IMR-90 (cell line): ENCODE results near the gene NSUN4. TPM values are rescaled to one million over a fixed set of nuclear protein-coding genes. Genes with fewer than 3 reads are reported as not detected.

Experiments
- ATAC-seq: fragments of 200-7000 bp; cut with Tn5 transposase; 2 replicates; pipeline ENCODE4 v1.9.1; 2020; ENCODE audit warnings: low read depth, mild to moderate bottlenecking, moderate library complexity
- BruUV-seq: library from RNA; stranded (reverse); fragments of 400-500 nt; replicated peaks from 2 replicates; lab custom pipeline; 2021; lab: Mats Ljungman, UMichigan
- CTCF ChIA-PET: fragments of 300-600 bp; formaldehyde crosslinking; extraction: SDS; loops from one replicate; lab custom pipeline; 2021; ENCODE audit warnings: antibody characterized with exemption; lab: Yijun Ruan, JAX
- POLR2A ChIA-PET: fragments of 300-600 bp; sonication (Branson Sonifier 250); formaldehyde crosslinking; loops from one replicate; lab custom pipeline; 2022; ENCODE audit warnings: antibody characterized with exemption; ENCODE audit not compliant: unreplicated experiment; lab: Charles Lee
- DNase-seq: peaks from one replicate; pipeline ENCODE4 v3.0.0; 2013
- H2AFZ ChIP-seq: replicated peaks from 2 replicates; pipeline ENCODE3; 2013; ENCODE audit warnings: low read length, mild to moderate bottlenecking; ENCODE audit not compliant: poor library complexity
- H2AK5ac ChIP-seq: 2 replicates; pipeline ENCODE4 v1.6.1; 2013; ENCODE audit warnings: low read depth, low read length, inconsistent platforms
- H2AK9ac ChIP-seq: replicated peaks from 2 replicates; pipeline ENCODE3; 2013; ENCODE audit warnings: mild to moderate bottlenecking, low read depth, low read length, moderate library complexity; ENCODE audit not compliant: poor library complexity
- H2BK120ac ChIP-seq: 2 replicates; pipeline ENCODE4 v1.6.1; 2013; ENCODE audit warnings: low read depth, low read length, inconsistent platforms
- H2BK15ac ChIP-seq: 3 replicates; pipeline ENCODE4 v1.6.1; 2013; ENCODE audit warnings: low read depth, low read length, inconsistent platforms
- H2BK20ac ChIP-seq: 2 replicates; pipeline ENCODE4 v1.6.1; 2013; ENCODE audit warnings: low read depth, mild to moderate bottlenecking, inconsistent platforms, low read length, moderate library complexity
- H2BK5ac ChIP-seq: 2 replicates; pipeline ENCODE4 v1.6.1; 2013; ENCODE audit warnings: mild to moderate bottlenecking, low read depth, low read length, inconsistent platforms; ENCODE audit not compliant: poor library complexity, severe bottlenecking
- H3K14ac ChIP-seq: replicated peaks from 2 replicates; pipeline ENCODE4 v1.6.1; 2013; ENCODE audit warnings: low read depth, low read length, inconsistent platforms
- H3K18ac ChIP-seq: 2 replicates; pipeline ENCODE4 v1.6.1; 2013; ENCODE audit warnings: low read depth, low read length, control low read depth
- H3K23ac ChIP-seq: 2 replicates; pipeline ENCODE4 v1.6.1; 2013; ENCODE audit warnings: low read depth, low read length, inconsistent platforms
- H3K27ac ChIP-seq: 2 replicates; pipeline ENCODE4 v1.5.1; 2013; ENCODE audit warnings: mild to moderate bottlenecking, control low read depth, low read length; ENCODE audit not compliant: insufficient read depth
- H3K27me3 ChIP-seq: 2 replicates; pipeline ENCODE4 v1.6.1; 2013; ENCODE audit warnings: low read length; ENCODE audit not compliant: control insufficient read depth, insufficient read depth
- H3K36me3 ChIP-seq: 2 replicates; pipeline ENCODE4 v1.6.1; 2013; ENCODE audit warnings: low read length, mixed read lengths; ENCODE audit not compliant: control insufficient read depth, insufficient read depth
- H3K4ac ChIP-seq: 2 replicates; pipeline ENCODE4 v1.6.1; 2013; ENCODE audit warnings: low read depth, low read length, inconsistent platforms
- H3K4me1 ChIP-seq: 2 replicates; pipeline ENCODE4 v1.6.1; 2013; ENCODE audit warnings: low read length, mixed read lengths; ENCODE audit not compliant: control insufficient read depth, insufficient read depth
- H3K4me2 ChIP-seq: 2 replicates; pipeline ENCODE4 v1.6.1; 2013; ENCODE audit warnings: low read depth, mild to moderate bottlenecking, control low read depth, low read length, moderate library complexity
- H3K4me3 ChIP-seq: 2 replicates; pipeline ENCODE4 v1.5.1; 2013; ENCODE audit warnings: low read depth, mild to moderate bottlenecking, control low read depth, low read length, moderate library complexity; ENCODE audit not compliant: insufficient read depth
- H3K56ac ChIP-seq: 2 replicates; pipeline ENCODE4 v1.6.1; 2013; ENCODE audit warnings: low read length, inconsistent platforms; ENCODE audit not compliant: insufficient read depth; ENCODE audit errors: extremely low read depth
- H3K79me1 ChIP-seq, 2 experiments: 2 replicates each; pipeline ENCODE4 v1.6.1; 2013; ENCODE audit warnings: low read length in 2 of 2, inconsistent platforms in 1 of 2, low read depth in 1 of 2
- H3K9ac ChIP-seq: 2 replicates; pipeline ENCODE4 v1.6.1; 2013; ENCODE audit warnings: low read depth, low read length, control low read depth
- H3K9me1 ChIP-seq: 2 replicates; pipeline ENCODE4 v1.6.1; 2013; ENCODE audit warnings: low read length, inconsistent platforms; ENCODE audit not compliant: insufficient read depth
- H3K9me3 ChIP-seq: 2 replicates; pipeline ENCODE4 v1.6.1; 2013; ENCODE audit warnings: low read length; ENCODE audit not compliant: control insufficient read depth, insufficient read depth
- H4K20me1 ChIP-seq: 2 replicates; pipeline ENCODE4 v1.6.1; 2013; ENCODE audit warnings: low read length, inconsistent platforms; ENCODE audit not compliant: insufficient read depth
- H4K5ac ChIP-seq: 2 replicates; pipeline ENCODE4 v1.6.1; 2013; ENCODE audit warnings: mild to moderate bottlenecking, low read depth, low read length, control low read depth
- H4K8ac ChIP-seq, 2 experiments: 2 replicates each; pipeline ENCODE4 v1.6.1; 2013; ENCODE audit warnings: low read depth in 2 of 2, low read length in 2 of 2, control low read depth in 1 of 2, inconsistent platforms in 1 of 2
- H4K91ac ChIP-seq: 2 replicates; pipeline ENCODE4 v1.6.1; 2013; ENCODE audit warnings: low read depth, low read length, inconsistent platforms; ENCODE audit not compliant: insufficient read depth
- MAZ ChIP-seq: IDR thresholded peaks from 2 replicates; pipeline ENCODE4 v1.6.1; 2012; ENCODE audit warnings: low read depth, mild to moderate bottlenecking, low read length, improper control_type of control experiment, moderate library complexity, borderline replicate concordance
- RFX5 ChIP-seq: IDR thresholded peaks from 2 replicates; pipeline ENCODE4 v1.8.0; 2012; ENCODE audit warnings: low read depth, mild to moderate bottlenecking, low read length, moderate library complexity
- WGBS, 2 experiments: methylation state at CpG; one replicate each; pipeline versions ENCODE4 v1.1.5 to v1.1.7; 2013; ENCODE audit warnings: missing lambda C conversion rate in 2 of 2; ENCODE audit not compliant: insufficient read length in 1 of 2; ENCODE audit errors: extremely low coverage in 2 of 2; 5-methylcytosine and 5-hydroxymethylcytosine counted together
- dilution Hi-C: fragments of 300-500 bp; cut with HindIII; formaldehyde crosslinking; loops from one replicate; pipeline ENCODE4 v1.14.3; 2018; ENCODE audit warnings: low sequenced_read_pairs; ENCODE audit not compliant: unreplicated experiment
- in situ Hi-C: fragments of 300-500 bp; cut with MboI; formaldehyde crosslinking; loops from 3 replicates; pipeline ENCODE4 v1.14.3; 2019; ENCODE audit warnings: low sequenced_read_pairs, inconsistent platforms, mixed read lengths
- intact Hi-C: fragments of 100-400 bp; cut with micrococcal nuclease; formaldehyde crosslinking; loops from 2 replicates; pipeline ENCODE4 v1.10.0; 2022
- polyA plus RNA-seq, 3 experiments: library from polyadenylated mRNA; depleted of rRNA; stranded (reverse); fragments of >200 nt; gene quantifications; 2 replicates each; pipeline ENCODE4 v1.2.3, GENCODE V29; 2012; ENCODE audit warnings: low replicate concordance in 1 of 3
- total RNA-seq: library from RNA; depleted of rRNA; stranded (reverse); fragments of >200 nt; gene quantifications from 2 replicates; pipeline ENCODE4 v1.2.3, GENCODE V29; 2012

NSUN4 gene
- total and polyA plus RNA-seq, 2 of the 4 experiments (the other 2 are of a cell fraction): 10.9 to 13.0 TPM

DNA sequence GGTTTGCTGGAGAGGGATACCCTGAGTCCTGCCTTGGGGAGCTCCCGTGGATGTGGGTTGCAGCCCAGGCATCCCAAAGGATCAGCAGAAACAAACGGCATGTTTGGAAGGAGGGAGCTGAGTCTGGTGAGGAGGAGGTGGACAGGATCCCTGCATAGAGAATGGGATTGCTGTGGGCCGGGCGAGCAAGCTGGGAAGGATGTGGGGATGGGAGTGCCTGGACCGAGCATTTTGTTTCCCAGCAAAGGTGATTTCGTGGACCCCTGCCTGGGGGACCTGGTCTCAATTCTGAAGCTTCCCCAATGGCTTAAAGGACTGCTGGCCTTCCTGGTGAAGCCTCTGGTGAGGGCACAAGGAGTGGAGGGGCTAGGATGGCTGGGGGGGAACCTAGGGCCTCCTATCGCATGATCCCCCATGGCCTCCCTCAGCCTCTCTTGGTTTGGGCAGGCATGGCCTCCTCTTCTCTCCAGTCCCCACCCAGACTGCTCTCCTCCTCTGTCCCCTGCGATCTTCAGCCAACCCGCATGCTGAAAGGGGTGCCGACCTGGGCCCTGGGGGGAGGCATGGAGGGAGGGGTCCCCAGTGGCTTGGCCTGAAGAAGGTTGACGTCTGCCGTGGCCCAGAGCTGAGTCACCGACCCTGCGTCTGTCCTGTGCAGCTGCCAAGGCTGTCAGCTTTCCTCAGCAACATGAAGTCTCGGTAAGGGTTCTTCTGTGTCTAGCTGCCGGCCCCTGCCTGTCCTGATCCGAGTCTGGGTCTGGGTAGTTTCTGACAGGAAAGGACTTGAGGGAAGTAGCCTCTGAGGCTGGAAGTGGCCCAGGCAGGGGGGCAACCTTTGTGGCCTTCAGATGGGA lies 69.8 kb downstream of the NSUN4 start:
- dilution Hi-C loops (no loop called here), in situ Hi-C loops (loop anchor here (25.0 kb wide), 1 partner anchor 302 kb away; the partner anchor contains the start of gene EFCAB14), intact Hi-C loops (no loop called here)
- Histone ChIP-seq H3K9me1 (0 out of 2 replicates have a peak, but pooled peaks cover 3% of the 10 kb centered on the region), H2AFZ (peak overlapping the region; percentile 58), H4K5ac (no peak overlapping the region), H3K18ac (no peak overlapping the region), H2AK5ac (no peak overlapping the region), H3K4me2 (no peak overlapping the region), H3K4me1 (no peaks in the 10 kb centered on the region; the same call in 1 of the 2 replicates), H3K36me3 (no peaks in the 10 kb centered on the region), H3K27ac (no peak overlapping the region), H3K14ac (no peak overlapping the region), H2BK20ac (no peak overlapping the region), H3K4me3 (no peak overlapping the region), H2BK120ac (no peak overlapping the region), H3K9me3 (no peaks in the 10 kb centered on the region), H3K23ac (no peak overlapping the region), H3K27me3 (peaks cover 28% of the 10 kb centered on the region), H2BK15ac (no peak overlapping the region), H2BK5ac (no peak overlapping the region), H4K20me1 (no peaks in the 10 kb centered on the region), H3K9ac (no peak overlapping the region), H3K4ac (no peak overlapping the region), H3K56ac (no peak overlapping the region), H2AK9ac (peak overlapping the region; percentile 28), H4K8ac (no peak overlapping the region), H3K79me1 (no peaks in the 10 kb centered on the region), H4K91ac (no peak overlapping the region)
- ChIA-PET CTCF (no interaction called here), POLR2A (no interaction called here)
- BruUV-seq: no TSS peak
- TF ChIP-seq MAZ (peak; percentile 15; the same call in 1 of the 2 replicates), RFX5 (no peak)
- WGBS, 2 experiments: 53% methylated on average over 6 of the region's 17 CpGs; no CpG with 5 or more reads in 1 of the 2 experiments
- no peak for ATAC-seq
- peak; percentile 29 for DNase-seq
